CD4-positive, alpha-beta memory T cell (primary cell): ENCODE measurements around the gene CCDC141. TPM values are rescaled to one million over a fixed set of nuclear protein-coding genes. Genes with fewer than 3 reads are reported as not detected.
A peak's percentile ranks its signal among the peaks of the same experiment; 100 is the strongest.

Source experiments
- CTCF ChIA-PET: fragments of 350-600 bp; sonication (Branson Sonifier 250); formaldehyde crosslinking; loops from one replicate; lab custom pipeline; 2021; ENCODE audit warnings: inconsistent platforms; ENCODE audit not compliant: partially characterized antibody; lab: Charles Lee
- POLR2A ChIA-PET: fragments of 350-600 bp; sonication (Branson Sonifier 250); formaldehyde crosslinking; loops from one replicate; lab custom pipeline; 2021; ENCODE audit not compliant: partially characterized antibody; lab: Charles Lee
- DNase-seq, 5 donors: peaks; one replicate each; pipeline versions ENCODE4 v3.0.0 to v3.0.0-alpha.2; 2020 to 2022; ENCODE audit warnings: mixed read lengths in 1 of 5
- H3K27ac ChIP-seq: one replicate; pipeline ENCODE4 v1.7.0; 2013; ENCODE audit warnings: low read depth, low read length
- H3K27me3 ChIP-seq: 2 replicates; pipeline ENCODE4 v1.7.0; 2013; ENCODE audit warnings: mild to moderate bottlenecking, low read length, moderate library complexity; ENCODE audit not compliant: insufficient read depth
- H3K36me3 ChIP-seq: 2 replicates; pipeline ENCODE4 v1.7.0; 2013; ENCODE audit warnings: mild to moderate bottlenecking, low read length, moderate library complexity; ENCODE audit not compliant: insufficient read depth
- H3K4me1 ChIP-seq: 2 replicates; pipeline ENCODE4 v1.7.0; 2013; ENCODE audit warnings: mild to moderate bottlenecking, low read length, moderate library complexity; ENCODE audit not compliant: insufficient read depth
- H3K4me3 ChIP-seq, 2 donors: one replicate each; pipeline ENCODE4 v1.7.0; 2013; ENCODE audit warnings: low read length in 2 of 2, mild to moderate bottlenecking in 1 of 2
- H3K9me3 ChIP-seq, 2 donors: one replicate each; pipeline ENCODE4 v1.7.0; 2013; ENCODE audit warnings: low read length in 2 of 2, control low read depth in 1 of 2; ENCODE audit not compliant: control insufficient read depth in 1 of 2
- H3K27ac Mint-ChIP-seq, 7 donors: one replicate each; pipeline ENCODE4 v1.8.0; 2020 to 2021; ENCODE audit warnings: mixed read lengths in 7 of 7, mild to moderate bottlenecking in 6 of 7, inconsistent platforms in 3 of 7, moderate library complexity in 3 of 7
- H3K27me3 Mint-ChIP-seq, 2 donors: one replicate each; pipeline ENCODE4 v1.8.0; 2020 to 2021; ENCODE audit warnings: mixed read lengths in 2 of 2
- H3K36me3 Mint-ChIP-seq, 2 donors: one replicate each; pipeline ENCODE4 v1.8.0; 2020 to 2021; ENCODE audit warnings: mixed read lengths in 2 of 2, inconsistent platforms in 1 of 2, mild to moderate bottlenecking in 1 of 2
- H3K4me1 Mint-ChIP-seq, 4 donors: one replicate each; pipeline ENCODE4 v1.8.0; 2020 to 2021; ENCODE audit warnings: mixed read lengths in 4 of 4, mild to moderate bottlenecking in 1 of 4
- H3K4me3 Mint-ChIP-seq, 8 donors: one replicate each; pipeline ENCODE4 v1.8.0; 2020 to 2021; ENCODE audit warnings: mixed read lengths in 8 of 8, mild to moderate bottlenecking in 7 of 8, moderate library complexity in 6 of 8, inconsistent platforms in 3 of 8
- H3K9me3 Mint-ChIP-seq, 8 donors: one replicate each; pipeline ENCODE4 v1.8.0; 2020 to 2021; ENCODE audit warnings: mixed read lengths in 8 of 8, mild to moderate bottlenecking in 5 of 8, inconsistent platforms in 3 of 8, moderate library complexity in 1 of 8
- intact Hi-C: fragments of 100-400 bp; cut with micrococcal nuclease; formaldehyde crosslinking; loops from one replicate; pipeline ENCODE4 v1.15.1; 2023
- polyA plus RNA-seq, 2 donors: library from polyadenylated mRNA; unstranded; fragments of 300-500 nt; fragmentation: Illumina TruSeq; gene quantifications; one replicate each; pipeline ENCODE4 v1.2.3, GENCODE V29; 2021
- total RNA-seq, 2 experiments: library from RNA; stranded (reverse); gene quantifications; one replicate each; pipeline ENCODE4 v1.2.3, GENCODE V29; 2021

The CCDC141 gene
- total and polyA plus RNA-seq, 4 experiments from 2014 or later: 0.73 to 8.2 (median 5.3) TPM

DNA sequence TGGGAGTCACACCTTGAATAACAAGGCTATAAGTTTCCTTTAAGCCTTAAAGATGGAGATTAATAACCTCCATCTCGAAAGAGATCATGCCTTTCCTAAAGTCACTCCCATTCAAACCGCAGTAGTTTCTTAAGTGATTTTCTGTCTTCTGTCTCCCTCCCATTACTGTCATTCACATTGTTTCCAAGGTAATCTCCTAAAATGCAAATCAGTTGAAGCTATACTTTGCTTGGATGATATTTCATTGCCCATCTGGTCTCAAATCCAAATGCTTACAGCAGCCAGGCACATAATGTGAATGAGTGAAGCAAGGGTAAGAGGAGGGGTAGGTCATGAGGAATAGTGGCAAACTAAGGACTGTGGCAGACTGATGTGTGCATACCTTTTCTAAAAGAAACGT lies 116.4 kb downstream of the CCDC141 start:
- no peak overlapping the region for H3K4me3 Mint-ChIP-seq
- CTCF ChIA-PET: no interaction called here
- H3K27ac Mint-ChIP-seq: no peak overlapping the region

DNA sequence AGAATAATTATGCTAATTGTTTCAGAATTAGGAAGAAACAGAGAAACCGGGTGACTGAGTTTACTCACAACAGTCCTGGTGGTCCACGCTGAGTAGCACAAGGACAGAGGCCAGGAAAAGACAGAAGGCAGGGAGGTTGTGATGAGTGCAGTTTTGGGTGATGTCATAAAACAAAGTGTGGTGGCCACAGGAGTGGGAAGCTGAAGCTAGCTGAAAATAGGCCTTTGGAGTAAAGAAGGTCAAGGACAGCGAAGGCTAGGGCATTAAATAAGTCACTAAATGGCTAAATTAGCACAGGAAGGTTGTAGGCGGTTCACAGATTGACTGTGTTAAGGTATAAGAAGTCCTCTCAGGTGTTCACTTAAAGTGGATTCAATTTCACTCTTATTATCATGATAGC lies 121.9 kb downstream of the CCDC141 start:
- H3K4me3 ChIP-seq: no peak overlapping the region
- H3K4me3 Mint-ChIP-seq: no peak overlapping the region
- no peak for DNase-seq
- intact Hi-C loops: no loop called here
- ChIA-PET POLR2A (no interaction called here), CTCF (interaction anchor here (1.6 kb wide), 1 partner anchor 12 kb away, joined by 5 read pairs; no protein-coding TSS in a partner anchor)
- H3K36me3 ChIP-seq: no peaks in the 10 kb centered on the region
- H3K27ac Mint-ChIP-seq: no peak overlapping the region
- H3K4me1 ChIP-seq: no peaks in the 10 kb centered on the region
- no peaks in the 10 kb centered on the region for H3K4me1 Mint-ChIP-seq
- H3K9me3 ChIP-seq: no peaks in the 10 kb centered on the region
- peaks cover 0 to 5% of the 10 kb centered on the region in 2 donors for H3K27me3 Mint-ChIP-seq
- H3K36me3 Mint-ChIP-seq: no peaks in the 10 kb centered on the region
- H3K27ac ChIP-seq: no peak overlapping the region
- H3K27me3 ChIP-seq: no peaks in the 10 kb centered on the region
- H3K9me3 Mint-ChIP-seq: peaks cover 0 to 14% (median 3%) of the 10 kb centered on the region in 8 donors

More for the DNA sequence above, 116.4 kb downstream of the CCDC141 start:
- Mint-ChIP-seq H3K9me3 (peaks cover 0 to 23% (median 8%) of the 10 kb centered on the region in 8 donors), H3K27me3 (no peaks in the 10 kb centered on the region), H3K36me3 (peaks cover 0 to 5% of the 10 kb centered on the region in 2 donors), H3K4me1 (no peaks in the 10 kb centered on the region)
- H3K9me3 ChIP-seq: no peaks in the 10 kb centered on the region
- no peak overlapping the region for H3K4me3 ChIP-seq
- H3K4me1 ChIP-seq: no peaks in the 10 kb centered on the region
- H3K27ac ChIP-seq: no peak overlapping the region
- no peaks in the 10 kb centered on the region for H3K27me3 ChIP-seq
- H3K36me3 ChIP-seq: no peaks in the 10 kb centered on the region
- DNase-seq: no peak
- POLR2A ChIA-PET: no interaction called here
- intact Hi-C loops: no loop called here

DNA sequence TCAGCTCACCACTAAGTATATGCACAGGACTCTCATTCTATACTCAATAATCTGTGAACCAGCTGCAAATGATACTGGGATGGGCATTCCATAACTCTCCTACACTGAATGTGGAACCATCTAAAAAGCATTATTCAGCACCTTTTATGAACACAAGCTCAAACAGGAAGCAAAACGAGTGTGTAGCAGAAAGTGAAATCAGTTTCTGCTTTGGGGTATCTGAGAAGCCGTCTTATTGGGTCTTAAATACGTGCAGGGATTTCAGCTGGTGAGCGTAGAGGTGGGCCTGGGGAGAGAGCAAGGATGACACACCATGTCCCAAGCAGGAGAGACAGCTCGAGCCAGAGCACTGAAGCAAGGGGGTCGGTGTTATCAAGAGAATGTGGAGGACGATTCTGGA lies 122.8 kb downstream of the CCDC141 start:
- Histone ChIP-seq H3K27ac (no peak overlapping the region), H3K36me3 (no peaks in the 10 kb centered on the region), H3K9me3 (no peaks in the 10 kb centered on the region), H3K4me1 (no peaks in the 10 kb centered on the region), H3K27me3 (no peaks in the 10 kb centered on the region), H3K4me3 (no peak overlapping the region)
- H3K27me3 Mint-ChIP-seq: peaks cover 0 to 5% of the 10 kb centered on the region in 2 donors
- no peak overlapping the region for H3K4me3 Mint-ChIP-seq
- CTCF ChIA-PET: interaction anchor here (1.1 to 1.6 kb wide), 3 partner anchors 11 to 202 kb away, joined by 3 to 5 read pairs (median 4); no protein-coding TSS in a partner anchor
- no peaks in the 10 kb centered on the region for H3K36me3 Mint-ChIP-seq
- H3K27ac Mint-ChIP-seq: no peak overlapping the region
- H3K4me1 Mint-ChIP-seq: no peaks in the 10 kb centered on the region
- POLR2A ChIA-PET: no interaction called here
- peaks cover 0 to 14% (median 3%) of the 10 kb centered on the region in 8 donors for H3K9me3 Mint-ChIP-seq
- no peak for DNase-seq
- intact Hi-C loops: no loop called here

DNA sequence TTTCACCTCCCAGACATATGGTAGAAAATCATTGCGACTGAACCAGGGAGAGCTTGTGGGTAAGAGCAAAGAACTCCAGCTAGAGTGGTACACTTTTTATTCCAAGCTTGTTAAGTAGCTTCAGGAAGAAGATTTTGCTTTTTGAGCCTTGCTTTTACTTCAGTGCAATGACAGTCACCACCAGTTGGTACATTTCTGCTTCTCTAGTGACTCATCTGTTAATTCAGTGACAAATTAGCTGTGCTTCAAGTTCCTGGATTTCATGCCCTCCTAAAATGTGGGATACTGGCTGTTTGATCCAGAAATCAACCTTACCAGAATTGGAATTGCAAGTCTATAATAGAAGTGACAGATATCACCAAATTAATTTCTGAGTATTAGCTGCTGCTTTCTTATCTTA lies 125.1 kb downstream of the CCDC141 start:
- Mint-ChIP-seq H3K4me3 (no peak overlapping the region), H3K4me1 (no peaks in the 10 kb centered on the region), H3K27ac (no peak overlapping the region), H3K36me3 (no peaks in the 10 kb centered on the region), H3K27me3 (peaks cover 0 to 5% of the 10 kb centered on the region in 2 donors), H3K9me3 (no peaks in the 10 kb centered on the region)
- Histone ChIP-seq H3K9me3 (no peaks in the 10 kb centered on the region), H3K36me3 (no peaks in the 10 kb centered on the region), H3K27ac (no peak overlapping the region), H3K4me3 (no peak overlapping the region), H3K27me3 (no peaks in the 10 kb centered on the region), H3K4me1 (no peaks in the 10 kb centered on the region)
- DNase-seq: no peak
- intact Hi-C loops: no loop called here
- CTCF ChIA-PET: interaction anchor here (0.7 kb wide), 1 partner anchor 9 kb away, joined by 3 read pairs; no protein-coding TSS in a partner anchor
- POLR2A ChIA-PET: no interaction called here

DNA sequence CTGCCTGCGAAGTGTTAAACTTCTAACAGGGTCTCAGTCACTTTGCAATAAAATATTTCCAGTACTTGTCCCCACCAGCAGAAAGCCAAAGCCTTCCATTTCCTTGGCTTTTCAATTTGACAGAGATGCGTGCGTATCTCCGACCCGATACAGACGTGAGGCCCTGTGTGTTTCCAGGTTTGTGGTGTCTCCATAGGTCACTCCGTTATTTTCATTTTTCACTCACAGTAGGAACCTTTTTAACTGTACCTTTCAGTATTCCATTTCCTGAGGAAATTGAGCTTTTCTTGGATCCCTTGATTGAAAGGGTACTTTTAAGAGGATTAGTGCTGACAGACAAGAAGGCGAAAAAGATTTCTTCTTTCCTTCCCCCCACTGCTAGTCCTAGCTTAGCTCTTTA lies 126.4 kb downstream of the CCDC141 start:
- intact Hi-C loops: no loop called here
- no peak overlapping the region for H3K27ac ChIP-seq
- POLR2A ChIA-PET: no interaction called here
- Mint-ChIP-seq H3K27me3 (peaks cover 0 to 5% of the 10 kb centered on the region in 2 donors), H3K4me3 (no peak overlapping the region), H3K36me3 (no peaks in the 10 kb centered on the region), H3K9me3 (no peaks in the 10 kb centered on the region), H3K4me1 (no peaks in the 10 kb centered on the region), H3K27ac (peak overlapping the region in 1 of 7 donors; percentile 30)
- no peaks in the 10 kb centered on the region for H3K36me3 ChIP-seq
- CTCF ChIA-PET: no interaction called here
- H3K9me3 ChIP-seq: no peaks in the 10 kb centered on the region
- no peaks in the 10 kb centered on the region for H3K27me3 ChIP-seq
- DNase-seq: no peak
- H3K4me3 ChIP-seq: no peak overlapping the region
- no peaks in the 10 kb centered on the region for H3K4me1 ChIP-seq

DNA sequence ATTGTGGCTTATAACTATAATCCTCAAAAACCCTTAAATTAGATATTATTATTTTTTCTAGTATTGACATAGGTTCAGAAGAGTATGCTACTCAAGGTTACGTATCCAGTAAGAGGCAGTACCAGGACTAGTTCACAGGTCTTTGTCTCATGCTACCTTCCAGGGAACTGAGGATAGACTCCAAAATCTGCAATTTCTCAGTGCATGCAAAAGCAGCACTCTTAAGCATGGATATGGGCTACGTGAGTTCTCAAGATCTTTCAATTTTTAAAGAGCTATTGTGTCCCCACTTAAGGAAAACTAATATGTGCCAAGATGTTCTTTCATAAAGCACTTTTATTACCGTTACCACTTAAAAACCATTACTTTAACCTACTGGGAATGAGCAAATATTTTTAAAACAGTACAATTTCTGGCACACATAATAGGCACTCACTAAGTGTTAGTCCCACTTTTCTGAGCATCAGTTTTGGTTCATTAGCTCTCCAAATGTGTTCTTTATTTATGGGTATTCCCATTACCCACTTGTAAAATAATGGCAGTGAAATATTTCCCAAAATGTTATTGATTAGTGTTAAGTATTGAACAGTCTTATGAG lies 128.9 kb downstream of the CCDC141 start:
- intact Hi-C loops: no loop called here
- Mint-ChIP-seq H3K4me1 (no peaks in the 10 kb centered on the region), H3K36me3 (no peaks in the 10 kb centered on the region), H3K4me3 (no peak overlapping the region), H3K27ac (no peak overlapping the region), H3K9me3 (no peaks in the 10 kb centered on the region), H3K27me3 (no peaks in the 10 kb centered on the region)
- ChIA-PET POLR2A (no interaction called here), CTCF (interaction anchor here (2.4 kb wide), 1 partner anchor 10 kb away, joined by 7 read pairs; no protein-coding TSS in a partner anchor)
- Histone ChIP-seq H3K27ac (no peak overlapping the region), H3K36me3 (no peaks in the 10 kb centered on the region), H3K4me3 (no peak overlapping the region), H3K9me3 (no peaks in the 10 kb centered on the region), H3K4me1 (no peaks in the 10 kb centered on the region), H3K27me3 (no peaks in the 10 kb centered on the region)
- DNase-seq: no peak

DNA sequence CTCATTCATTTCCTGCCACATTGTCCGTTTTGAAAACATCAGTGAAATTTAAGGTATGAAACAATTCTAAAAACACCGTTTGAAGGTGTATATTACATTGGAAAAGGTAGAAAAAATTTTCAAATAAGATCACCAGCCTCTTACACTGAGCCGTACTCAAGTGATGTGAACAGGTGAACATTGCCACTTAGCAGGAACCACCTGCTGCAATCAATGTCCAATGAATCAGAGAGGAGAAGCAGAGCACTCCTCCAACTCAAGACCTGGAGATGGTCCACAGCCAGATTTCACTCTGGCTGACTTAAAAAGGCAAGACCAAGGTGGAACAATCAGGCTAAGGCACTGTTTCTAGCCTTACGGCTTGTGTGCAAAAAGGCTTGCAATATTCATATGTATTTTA lies 132.4 kb downstream of the CCDC141 start:
- H3K4me1 ChIP-seq: no peaks in the 10 kb centered on the region
- no peaks in the 10 kb centered on the region for H3K9me3 Mint-ChIP-seq
- H3K36me3 Mint-ChIP-seq: no peaks in the 10 kb centered on the region
- H3K27me3 ChIP-seq: no peaks in the 10 kb centered on the region
- no peaks in the 10 kb centered on the region for H3K9me3 ChIP-seq
- H3K27me3 Mint-ChIP-seq: peaks cover 1 to 2% of the 10 kb centered on the region in 2 donors
- H3K27ac Mint-ChIP-seq: no peak overlapping the region
- CTCF ChIA-PET: interaction anchor here (0.8 kb wide), 1 partner anchor 212 kb away, joined by 3 read pairs; no protein-coding TSS in a partner anchor
- H3K36me3 ChIP-seq: no peaks in the 10 kb centered on the region
- H3K4me3 ChIP-seq: no peak overlapping the region
- H3K4me1 Mint-ChIP-seq: peaks cover 0 to 1% (median 0%) of the 10 kb centered on the region in 4 donors
- H3K27ac ChIP-seq: no peak overlapping the region
- POLR2A ChIA-PET: no interaction called here
- H3K4me3 Mint-ChIP-seq: no peak overlapping the region
- intact Hi-C loops: no loop called here
- no peak for DNase-seq
